Liver (tissue), 9 donors: ENCODE results near the gene SDHAF1. TPM values are rescaled to one million over a fixed set of nuclear protein-coding genes. Genes with fewer than 3 reads are reported as not detected.

Experiments
- DNase-seq: peaks from one replicate; pipeline ENCODE4 v3.0.0-alpha.2; 2017; ENCODE audit warnings: low spot score
- H3K27ac ChIP-seq, 2 donors: one replicate each; pipeline ENCODE4 v1.7.0; 2013; ENCODE audit warnings: inconsistent platforms in 2 of 2, low read length in 2 of 2, control low read depth in 1 of 2, low read depth in 1 of 2, mild to moderate bottlenecking in 1 of 2
- H3K27me3 ChIP-seq, 4 donors: one replicate each; pipeline versions ENCODE4 v1.6.1 to v1.7.0; 2013; ENCODE audit warnings: low read length in 3 of 4, inconsistent platforms in 1 of 4, mild to moderate bottlenecking in 1 of 4, moderate library complexity in 1 of 4; ENCODE audit not compliant: control insufficient read depth in 4 of 4, insufficient read depth in 4 of 4
- H3K36me3 ChIP-seq, 4 donors: one replicate each; pipeline versions ENCODE4 v1.6.1 to v1.7.0; 2013; ENCODE audit warnings: low read length in 3 of 4, mild to moderate bottlenecking in 3 of 4, low read depth in 1 of 4, moderate library complexity in 1 of 4; ENCODE audit not compliant: control insufficient read depth in 4 of 4, insufficient read depth in 3 of 4
- H3K4me1 ChIP-seq, 4 donors: one replicate each; pipeline versions ENCODE4 v1.6.1 to v1.7.0; 2013; ENCODE audit warnings: low read length in 3 of 4, mild to moderate bottlenecking in 3 of 4, moderate library complexity in 1 of 4; ENCODE audit not compliant: control insufficient read depth in 4 of 4, insufficient read depth in 4 of 4
- H3K4me3 ChIP-seq, 3 donors: one replicate each; pipeline versions ENCODE4 v1.6.1 to v1.7.0; 2013; ENCODE audit warnings: low read length in 3 of 3, control low read depth in 1 of 3, low read depth in 1 of 3, mild to moderate bottlenecking in 1 of 3
- H3K9ac ChIP-seq, 2 donors: one replicate each; pipeline ENCODE4 v1.7.0; 2013; ENCODE audit warnings: low read length in 2 of 2, mild to moderate bottlenecking in 2 of 2, moderate library complexity in 2 of 2, control low read depth in 1 of 2, low read depth in 1 of 2
- H3K9me3 ChIP-seq, 4 donors: one replicate each; pipeline versions ENCODE4 v1.6.1 to v1.7.0; 2013; ENCODE audit warnings: low read length in 3 of 4; ENCODE audit not compliant: control insufficient read depth in 4 of 4
- ATF3 ChIP-seq: IDR thresholded peaks from 2 replicates; pipeline ENCODE4 v1.6.1; 2016; ENCODE audit warnings: antibody characterized with exemption
- EGR1 ChIP-seq, 2 donors: IDR thresholded peaks; 2 replicates each; pipeline ENCODE4 v1.6.1; 2016 to 2018; ENCODE audit warnings: antibody characterized with exemption in 2 of 2, low read depth in 2 of 2
- FOXA1 ChIP-seq: IDR thresholded peaks from 2 replicates; pipeline ENCODE4 v1.6.1; 2016; ENCODE audit warnings: antibody characterized with exemption
- FOXA2 ChIP-seq: IDR thresholded peaks from 2 replicates; pipeline ENCODE4 v1.6.1; 2016; ENCODE audit warnings: antibody characterized with exemption
- GABPA ChIP-seq, 2 donors: IDR thresholded peaks in 1 of 2; conservative IDR thresholded peaks in 1 of 2; 2 replicates each; pipeline ENCODE4 v1.6.1; 2016; ENCODE audit warnings: antibody characterized with exemption in 2 of 2, mild to moderate bottlenecking in 1 of 2, moderate library complexity in 1 of 2
- HNF4A ChIP-seq, 2 donors: conservative IDR thresholded peaks; 2 replicates each; pipeline ENCODE4 v1.6.1; 2016; ENCODE audit warnings: antibody characterized with exemption in 2 of 2, mild to moderate bottlenecking in 2 of 2
- HNF4G ChIP-seq: IDR thresholded peaks from 2 replicates; pipeline ENCODE4 v1.6.1; 2016; ENCODE audit warnings: antibody characterized with exemption
- JUND ChIP-seq, 2 donors: IDR thresholded peaks; 2 replicates each; pipeline ENCODE4 v1.6.1; 2016; ENCODE audit warnings: antibody characterized with exemption in 2 of 2
- NR2F2 ChIP-seq: IDR thresholded peaks from 2 replicates; pipeline ENCODE4 v1.6.1; 2016; ENCODE audit warnings: antibody characterized with exemption
- RAD21 ChIP-seq, 2 donors: IDR thresholded peaks; 2 replicates each; pipeline ENCODE4 v1.6.1; 2016; ENCODE audit warnings: antibody characterized with exemption in 2 of 2, mild to moderate bottlenecking in 2 of 2
- RXRA ChIP-seq, 2 donors: IDR thresholded peaks; 2 replicates each; pipeline ENCODE4 v1.6.1; 2017 to 2018; ENCODE audit warnings: antibody characterized with exemption in 2 of 2, mild to moderate bottlenecking in 1 of 2
- SP1 ChIP-seq: IDR thresholded peaks from 2 replicates; pipeline ENCODE4 v1.6.1; 2018; ENCODE audit warnings: antibody characterized with exemption, mild to moderate bottlenecking
- TAF1 ChIP-seq: conservative IDR thresholded peaks from 2 replicates; pipeline ENCODE4 v1.6.1; 2016; ENCODE audit warnings: antibody characterized with exemption, mild to moderate bottlenecking
- YY1 ChIP-seq: IDR thresholded peaks from 2 replicates; pipeline ENCODE4 v1.6.1; 2016; ENCODE audit warnings: antibody characterized with exemption, mild to moderate bottlenecking
- ZBTB33 ChIP-seq: IDR thresholded peaks from 2 replicates; pipeline ENCODE4 v1.6.1; 2016; ENCODE audit warnings: antibody characterized with exemption
- WGBS: extraction: QIAGEN DNeasy Blood & Tissue Kit; methylation state at CpG from one replicate; pipeline ENCODE4 v1.1.7; 2013; 5-methylcytosine and 5-hydroxymethylcytosine counted together
- polyA plus RNA-seq, 2 donors: library from polyadenylated mRNA; stranded (reverse) in 1 of 2; unstranded in 1 of 2; fragments of 200-250 nt in 1 of 2; fragments of >200 nt in 1 of 2; fragmentation: Nextera tagmentation in 1 of 2; extraction: Ambion mirVana in 1 of 2; gene quantifications; one replicate each; pipeline versions ENCODE4 v1.2.1 to v1.2.3, GENCODE V29; 2013 to 2015
- total RNA-seq, 2 donors: library from RNA; depleted of rRNA; stranded (reverse); fragments of >200 nt; gene quantifications; one replicate each; pipeline ENCODE4 v1.2.3, GENCODE V29; 2014
- TF ChIP-seq, protein P1 (sequence below): IDR thresholded peaks from 2 replicates; pipeline ENCODE4 v1.6.1; 2016; ENCODE audit warnings: antibody characterized with exemption, mild to moderate bottlenecking
- TF ChIP-seq, protein P2 (sequence below): IDR thresholded peaks from 2 replicates; pipeline ENCODE4 v1.6.1; 2016; ENCODE audit warnings: antibody characterized with exemption
- TF ChIP-seq, protein P3 (sequence below): fragments of 150-350 bp; IDR thresholded peaks from 2 replicates; pipeline ENCODE4 v1.5.1; 2017; ENCODE audit warnings: improper control_type of control experiment, low read depth, low read length; ENCODE audit not compliant: missing input control
- donor health status: healthy.
- donor health status: healthy.
- donor health status: healthy.
- donor health status: healthy.
- donor health status: healthy.

Gene SDHAF1
- total and polyA plus RNA-seq, 4 donors, result 8.4 to 28.4 (median 18.9) TPM

- Histone ChIP-seq H3K4me1 (peaks cover 2 to 8% (median 6%) of the 10 kb centered on the region in 4 donors), H3K9ac (no peak overlapping the region), H3K9me3 (no peaks in the 10 kb centered on the region), H3K36me3 (peaks cover 0 to 2% (median 0%) of the 10 kb centered on the region in 4 donors), H3K4me3 (no peak overlapping the region), H3K27me3 (no peaks in the 10 kb centered on the region), H3K27ac (no peak overlapping the region)
- WGBS, result 96% methylated on average over 4 of the region's 4 CpGs
- TF ChIP-seq NR2F2 (no peak), HNF4A (conservative IDR thresholded peaks at IDR 0.05) (no peak), RXRA (IDR thresholded peaks at IDR 0.05) (no peak), FOXA2 (no peak), TAF1 (no peak), FOXA1 (no peak), GABPA (IDR thresholded peaks at IDR 0.05 in 1 of 2, conservative IDR thresholded peaks at IDR 0.05 in 1 of 2) (no peak), EGR1 (IDR thresholded peaks at IDR 0.05; ENCODE audit: low read depth in 2 of 2) (no peak), ATF3 (no peak), SP1 (no peak), YY1 (no peak), JUND (IDR thresholded peaks at IDR 0.05) (no peak), RAD21 (IDR thresholded peaks at IDR 0.05) (no peak), ZBTB33 (no peak), HNF4G (no peak)
- TF ChIP-seq, protein P1, sequence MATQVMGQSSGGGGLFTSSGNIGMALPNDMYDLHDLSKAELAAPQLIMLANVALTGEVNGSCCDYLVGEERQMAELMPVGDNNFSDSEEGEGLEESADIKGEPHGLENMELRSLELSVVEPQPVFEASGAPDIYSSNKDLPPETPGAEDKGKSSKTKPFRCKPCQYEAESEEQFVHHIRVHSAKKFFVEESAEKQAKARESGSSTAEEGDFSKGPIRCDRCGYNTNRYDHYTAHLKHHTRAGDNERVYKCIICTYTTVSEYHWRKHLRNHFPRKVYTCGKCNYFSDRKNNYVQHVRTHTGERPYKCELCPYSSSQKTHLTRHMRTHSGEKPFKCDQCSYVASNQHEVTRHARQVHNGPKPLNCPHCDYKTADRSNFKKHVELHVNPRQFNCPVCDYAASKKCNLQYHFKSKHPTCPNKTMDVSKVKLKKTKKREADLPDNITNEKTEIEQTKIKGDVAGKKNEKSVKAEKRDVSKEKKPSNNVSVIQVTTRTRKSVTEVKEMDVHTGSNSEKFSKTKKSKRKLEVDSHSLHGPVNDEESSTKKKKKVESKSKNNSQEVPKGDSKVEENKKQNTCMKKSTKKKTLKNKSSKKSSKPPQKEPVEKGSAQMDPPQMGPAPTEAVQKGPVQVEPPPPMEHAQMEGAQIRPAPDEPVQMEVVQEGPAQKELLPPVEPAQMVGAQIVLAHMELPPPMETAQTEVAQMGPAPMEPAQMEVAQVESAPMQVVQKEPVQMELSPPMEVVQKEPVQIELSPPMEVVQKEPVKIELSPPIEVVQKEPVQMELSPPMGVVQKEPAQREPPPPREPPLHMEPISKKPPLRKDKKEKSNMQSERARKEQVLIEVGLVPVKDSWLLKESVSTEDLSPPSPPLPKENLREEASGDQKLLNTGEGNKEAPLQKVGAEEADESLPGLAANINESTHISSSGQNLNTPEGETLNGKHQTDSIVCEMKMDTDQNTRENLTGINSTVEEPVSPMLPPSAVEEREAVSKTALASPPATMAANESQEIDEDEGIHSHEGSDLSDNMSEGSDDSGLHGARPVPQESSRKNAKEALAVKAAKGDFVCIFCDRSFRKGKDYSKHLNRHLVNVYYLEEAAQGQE, result no peak
- TF ChIP-seq, protein P2, sequence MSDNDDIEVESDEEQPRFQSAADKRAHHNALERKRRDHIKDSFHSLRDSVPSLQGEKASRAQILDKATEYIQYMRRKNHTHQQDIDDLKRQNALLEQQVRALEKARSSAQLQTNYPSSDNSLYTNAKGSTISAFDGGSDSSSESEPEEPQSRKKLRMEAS, result no peak
- TF ChIP-seq, protein P3, sequence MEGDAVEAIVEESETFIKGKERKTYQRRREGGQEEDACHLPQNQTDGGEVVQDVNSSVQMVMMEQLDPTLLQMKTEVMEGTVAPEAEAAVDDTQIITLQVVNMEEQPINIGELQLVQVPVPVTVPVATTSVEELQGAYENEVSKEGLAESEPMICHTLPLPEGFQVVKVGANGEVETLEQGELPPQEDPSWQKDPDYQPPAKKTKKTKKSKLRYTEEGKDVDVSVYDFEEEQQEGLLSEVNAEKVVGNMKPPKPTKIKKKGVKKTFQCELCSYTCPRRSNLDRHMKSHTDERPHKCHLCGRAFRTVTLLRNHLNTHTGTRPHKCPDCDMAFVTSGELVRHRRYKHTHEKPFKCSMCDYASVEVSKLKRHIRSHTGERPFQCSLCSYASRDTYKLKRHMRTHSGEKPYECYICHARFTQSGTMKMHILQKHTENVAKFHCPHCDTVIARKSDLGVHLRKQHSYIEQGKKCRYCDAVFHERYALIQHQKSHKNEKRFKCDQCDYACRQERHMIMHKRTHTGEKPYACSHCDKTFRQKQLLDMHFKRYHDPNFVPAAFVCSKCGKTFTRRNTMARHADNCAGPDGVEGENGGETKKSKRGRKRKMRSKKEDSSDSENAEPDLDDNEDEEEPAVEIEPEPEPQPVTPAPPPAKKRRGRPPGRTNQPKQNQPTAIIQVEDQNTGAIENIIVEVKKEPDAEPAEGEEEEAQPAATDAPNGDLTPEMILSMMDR, result no peak
- DNase-seq, result no peak
Measured at GRCh38 chr19:35946203-35946602, 48.8 kb upstream of the SDHAF1 start.
